Keratinocyte (primary cell): ENCODE measurements around the gene TFB1M.

ENCODE experiments used
- CTCF ChIP-seq, 3 experiments: IDR thresholded peaks in 1 of 3; conservative IDR thresholded peaks in 1 of 3; optimal IDR thresholded peaks in 1 of 3; 2 replicates in 2 of 3; 3 replicates in 1 of 3; pipeline versions ENCODE3 to v1.5.1; 2011; ENCODE audit warnings: low read length in 3 of 3, mild to moderate bottlenecking in 3 of 3, moderate library complexity in 2 of 3, control low read depth in 1 of 3, inconsistent platforms in 1 of 3; ENCODE audit not compliant: insufficient read depth in 2 of 3; ENCODE audit errors: extremely low read depth in 1 of 3
- EZH2 ChIP-seq: IDR thresholded peaks from one replicate; pipeline ENCODE4 v1.6.1; 2012; ENCODE audit warnings: inconsistent platforms, mild to moderate bottlenecking, low read length, moderate library complexity

- TF ChIP-seq CTCF (optimal IDR thresholded peaks at IDR 0.05 in 1 of 3, IDR thresholded peaks at IDR 0.05 in 1 of 3, conservative IDR thresholded peaks at IDR 0.05 in 1 of 3; ENCODE audit: extremely low read depth in 1 of 3, insufficient read depth in 2 of 3, low read length in 3 of 3) (no peak), EZH2 (no peak)
Measured at GRCh38 chr6:155346957-155347356, 32.7 kb upstream of the TFB1M start.
